HL-60 (cell line): ENCODE data around the gene ABCC8.

Experiments
- DNase-seq, 2 experiments: peaks; one replicate each; pipeline ENCODE4 v3.0.0-alpha.2; 2010 to 2020; ENCODE audit warnings: low read depth in 1 of 2, low spot score in 1 of 2
- H3K27ac ChIP-seq: fragments of 250-450 bp; sonication (Bioruptor Pico); replicated peaks from 2 replicates; pipeline ENCODE4 v1.5.1; 2020; ENCODE audit warnings: mild to moderate bottlenecking, moderate library complexity
- H3K27me3 ChIP-seq: fragments of 250-450 bp; sonication (Bioruptor Pico); 2 replicates; pipeline ENCODE4 v1.5.1; 2021; ENCODE audit warnings: mild to moderate bottlenecking, moderate library complexity; ENCODE audit not compliant: insufficient read depth, poor library complexity, severe bottlenecking
- H3K4me3 ChIP-seq: replicated peaks from 2 replicates; pipeline ENCODE4 v1.5.1; 2011; ENCODE audit warnings: mild to moderate bottlenecking, control low read depth, low read length; ENCODE audit not compliant: insufficient read depth
- GABPA ChIP-seq: IDR thresholded peaks from 2 replicates; pipeline ENCODE4 v1.6.1; 2012; ENCODE audit warnings: low read depth
- POLR2AphosphoS5 ChIP-seq: IDR thresholded peaks from 2 replicates; pipeline ENCODE4 v1.6.1; 2012; ENCODE audit warnings: low read depth
- SPI1 ChIP-seq: IDR thresholded peaks from 2 replicates; pipeline ENCODE4 v1.6.1; 2012; ENCODE audit warnings: low read depth, mild to moderate bottlenecking, borderline replicate concordance
- TF ChIP-seq, protein P1 (sequence below): IDR thresholded peaks from one replicate; pipeline ENCODE4 v1.5.1; 2011; ENCODE audit warnings: low read length, control low read depth, inconsistent platforms; ENCODE audit not compliant: insufficient read depth
- TF ChIP-seq, protein P2 (sequence below): IDR thresholded peaks from 2 replicates; pipeline ENCODE4 v1.6.1; 2012; ENCODE audit warnings: low read depth; ENCODE audit not compliant: insufficient replicate concordance

Gene ABCC8

DNA sequence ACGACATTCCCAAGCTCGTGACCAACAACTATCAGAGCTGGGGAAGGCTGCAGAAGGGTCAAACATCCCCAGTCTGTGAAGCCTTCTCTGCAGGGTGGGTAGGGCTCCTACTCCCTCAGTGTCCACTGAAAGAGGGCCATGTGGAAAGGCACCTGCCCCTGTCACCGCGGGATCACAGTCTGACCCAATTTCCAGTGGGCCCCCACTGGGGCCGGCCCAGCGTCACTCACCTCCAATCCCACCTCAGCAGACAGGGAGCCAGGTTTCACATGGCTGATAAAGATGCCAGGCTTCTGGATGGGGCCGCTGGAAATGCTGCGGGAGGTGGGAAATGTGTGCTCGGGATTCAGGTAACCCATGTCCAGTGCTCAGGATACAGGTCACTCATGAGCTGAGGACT lies 47.6 kb upstream of the ABCC8 start:
- no peak for DNase-seq
- Histone ChIP-seq H3K4me3 (no peak overlapping the region), H3K27ac (no peak overlapping the region), H3K27me3 (peaks cover 2% of the 10 kb centered on the region)
- TF ChIP-seq, protein P1, sequence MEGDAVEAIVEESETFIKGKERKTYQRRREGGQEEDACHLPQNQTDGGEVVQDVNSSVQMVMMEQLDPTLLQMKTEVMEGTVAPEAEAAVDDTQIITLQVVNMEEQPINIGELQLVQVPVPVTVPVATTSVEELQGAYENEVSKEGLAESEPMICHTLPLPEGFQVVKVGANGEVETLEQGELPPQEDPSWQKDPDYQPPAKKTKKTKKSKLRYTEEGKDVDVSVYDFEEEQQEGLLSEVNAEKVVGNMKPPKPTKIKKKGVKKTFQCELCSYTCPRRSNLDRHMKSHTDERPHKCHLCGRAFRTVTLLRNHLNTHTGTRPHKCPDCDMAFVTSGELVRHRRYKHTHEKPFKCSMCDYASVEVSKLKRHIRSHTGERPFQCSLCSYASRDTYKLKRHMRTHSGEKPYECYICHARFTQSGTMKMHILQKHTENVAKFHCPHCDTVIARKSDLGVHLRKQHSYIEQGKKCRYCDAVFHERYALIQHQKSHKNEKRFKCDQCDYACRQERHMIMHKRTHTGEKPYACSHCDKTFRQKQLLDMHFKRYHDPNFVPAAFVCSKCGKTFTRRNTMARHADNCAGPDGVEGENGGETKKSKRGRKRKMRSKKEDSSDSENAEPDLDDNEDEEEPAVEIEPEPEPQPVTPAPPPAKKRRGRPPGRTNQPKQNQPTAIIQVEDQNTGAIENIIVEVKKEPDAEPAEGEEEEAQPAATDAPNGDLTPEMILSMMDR: no peak
- TF ChIP-seq, protein P2, sequence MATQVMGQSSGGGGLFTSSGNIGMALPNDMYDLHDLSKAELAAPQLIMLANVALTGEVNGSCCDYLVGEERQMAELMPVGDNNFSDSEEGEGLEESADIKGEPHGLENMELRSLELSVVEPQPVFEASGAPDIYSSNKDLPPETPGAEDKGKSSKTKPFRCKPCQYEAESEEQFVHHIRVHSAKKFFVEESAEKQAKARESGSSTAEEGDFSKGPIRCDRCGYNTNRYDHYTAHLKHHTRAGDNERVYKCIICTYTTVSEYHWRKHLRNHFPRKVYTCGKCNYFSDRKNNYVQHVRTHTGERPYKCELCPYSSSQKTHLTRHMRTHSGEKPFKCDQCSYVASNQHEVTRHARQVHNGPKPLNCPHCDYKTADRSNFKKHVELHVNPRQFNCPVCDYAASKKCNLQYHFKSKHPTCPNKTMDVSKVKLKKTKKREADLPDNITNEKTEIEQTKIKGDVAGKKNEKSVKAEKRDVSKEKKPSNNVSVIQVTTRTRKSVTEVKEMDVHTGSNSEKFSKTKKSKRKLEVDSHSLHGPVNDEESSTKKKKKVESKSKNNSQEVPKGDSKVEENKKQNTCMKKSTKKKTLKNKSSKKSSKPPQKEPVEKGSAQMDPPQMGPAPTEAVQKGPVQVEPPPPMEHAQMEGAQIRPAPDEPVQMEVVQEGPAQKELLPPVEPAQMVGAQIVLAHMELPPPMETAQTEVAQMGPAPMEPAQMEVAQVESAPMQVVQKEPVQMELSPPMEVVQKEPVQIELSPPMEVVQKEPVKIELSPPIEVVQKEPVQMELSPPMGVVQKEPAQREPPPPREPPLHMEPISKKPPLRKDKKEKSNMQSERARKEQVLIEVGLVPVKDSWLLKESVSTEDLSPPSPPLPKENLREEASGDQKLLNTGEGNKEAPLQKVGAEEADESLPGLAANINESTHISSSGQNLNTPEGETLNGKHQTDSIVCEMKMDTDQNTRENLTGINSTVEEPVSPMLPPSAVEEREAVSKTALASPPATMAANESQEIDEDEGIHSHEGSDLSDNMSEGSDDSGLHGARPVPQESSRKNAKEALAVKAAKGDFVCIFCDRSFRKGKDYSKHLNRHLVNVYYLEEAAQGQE: no peak
- TF ChIP-seq GABPA: no peak
- TF ChIP-seq SPI1: no peak
- no peak for TF ChIP-seq POLR2AphosphoS5

GRCh38 chr11:17522655-17523054 lies 46.0 kb upstream of the ABCC8 start:
- H3K27me3 ChIP-seq: peaks cover 2% of the 10 kb centered on the region
- H3K4me3 ChIP-seq: no peak overlapping the region
- DNase-seq: no peak
- TF ChIP-seq, protein P1: no peak
- no peak for TF ChIP-seq POLR2AphosphoS5
- TF ChIP-seq, protein P2: no peak
- no peak for TF ChIP-seq GABPA
- no peak for TF ChIP-seq SPI1
- H3K27ac ChIP-seq: no peak overlapping the region

DNA sequence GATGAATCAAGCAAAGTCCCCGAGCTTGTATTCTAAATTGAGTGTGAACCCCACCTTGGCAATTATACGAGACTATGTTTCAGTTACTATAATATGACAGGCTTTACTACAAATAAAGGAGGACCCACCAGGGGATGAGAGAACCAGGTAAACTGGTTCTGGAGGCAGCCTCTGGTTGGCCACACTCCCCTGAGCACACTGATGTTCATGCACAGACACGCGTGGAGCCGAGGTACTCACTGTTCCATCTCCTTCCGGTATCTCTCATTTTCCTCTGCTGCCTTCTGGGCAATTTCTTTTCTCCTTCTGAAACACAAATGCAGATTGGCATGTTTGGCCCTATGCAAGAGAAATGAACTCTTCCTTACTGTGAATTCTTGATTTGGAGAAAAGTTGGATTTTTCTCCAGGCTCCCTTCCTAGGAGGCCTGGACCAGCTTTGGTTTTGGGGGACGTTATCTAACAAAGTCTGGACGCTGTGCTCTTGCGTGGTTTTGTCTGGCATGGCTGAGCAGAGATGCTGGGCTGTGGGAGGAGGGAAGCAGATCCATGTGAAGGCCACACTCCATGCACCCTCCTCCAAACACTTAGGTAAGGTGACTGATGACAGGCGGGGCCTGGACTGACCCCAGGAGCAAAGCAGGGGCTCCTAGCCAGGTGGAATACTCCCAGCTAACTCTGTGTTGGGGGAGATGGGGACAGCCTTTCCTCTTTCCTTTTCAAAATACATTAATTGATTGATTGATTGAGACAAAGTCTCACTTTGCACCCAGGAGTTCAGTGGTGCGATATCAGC lies 44.7 kb upstream of the ABCC8 start:
- TF ChIP-seq GABPA (no peak), POLR2AphosphoS5 (no peak), SPI1 (no peak)
- TF ChIP-seq, protein P1: no peak
- TF ChIP-seq, protein P2: no peak
- Histone ChIP-seq H3K27me3 (peaks cover 2% of the 10 kb centered on the region), H3K4me3 (no peak overlapping the region), H3K27ac (no peak overlapping the region)
- no peak for DNase-seq
